GM19395 (cell line): ENCODE data around the gene CCDC192.

ENCODE experiments used
- ATAC-seq: cut with Tn5 transposase; IDR thresholded peaks from one replicate; pipeline ENCODE4 v1.9.1; 2021; ENCODE audit warnings: mild to moderate bottlenecking, moderate library complexity; ENCODE audit not compliant: unreplicated experiment

The CCDC192 gene

GRCh38 chr5:127805448-127805847 is 102.3 kb downstream of the CCDC192 start:
- no peak for ATAC-seq

GRCh38 chr5:127806776-127807175 is 103.6 kb downstream of the CCDC192 start:
- no peak for ATAC-seq

- ATAC-seq: no peak
Observed at GRCh38 chr5:127809533-127809932, 106.3 kb downstream of the CCDC192 start.

- ATAC-seq: no peak
Observed at GRCh38 chr5:127810017-127810416, 106.8 kb downstream of the CCDC192 start.

- no peak for ATAC-seq
Observed at GRCh38 chr5:127810707-127811490, 107.7 kb downstream of the CCDC192 start.

- ATAC-seq: no peak
Observed at GRCh38 chr5:127812570-127812969, 109.4 kb downstream of the CCDC192 start.

GRCh38 chr5:127813633-127814587 is 110.7 kb downstream of the CCDC192 start:
- ATAC-seq: no peak

- no peak for ATAC-seq
Observed at GRCh38 chr5:127814588-127814973, 111.4 kb downstream of the CCDC192 start.

- ATAC-seq: peak; percentile 95
Observed at GRCh38 chr5:127820910-127821553, 117.8 kb downstream of the CCDC192 start.

GRCh38 chr5:127821896-127822295 is 118.7 kb downstream of the CCDC192 start:
- no peak for ATAC-seq

- ATAC-seq: no peak
Observed at GRCh38 chr5:127824126-127824525, 120.9 kb downstream of the CCDC192 start.

- ATAC-seq: no peak
Observed at GRCh38 chr5:127826011-127826410, 122.8 kb downstream of the CCDC192 start.

GRCh38 chr5:127827451-127827850 is 124.3 kb downstream of the CCDC192 start:
- no peak for ATAC-seq

GRCh38 chr5:127830157-127830556 is 127.0 kb downstream of the CCDC192 start:
- no peak for ATAC-seq

- no peak for ATAC-seq
Observed at GRCh38 chr5:127830829-127831598, 127.8 kb downstream of the CCDC192 start.

GRCh38 chr5:127832067-127832466 is 128.9 kb downstream of the CCDC192 start:
- no peak for ATAC-seq

- ATAC-seq: no peak
Observed at GRCh38 chr5:127834094-127834531, 130.9 kb downstream of the CCDC192 start.

- ATAC-seq: no peak
Observed at GRCh38 chr5:127834554-127834953, 131.4 kb downstream of the CCDC192 start.

GRCh38 chr5:127838661-127839060 is 135.5 kb downstream of the CCDC192 start:
- no peak for ATAC-seq

- ATAC-seq: no peak
Observed at GRCh38 chr5:127839072-127839471, 135.9 kb downstream of the CCDC192 start.
